ENCODE measurements around the gene STX18.

- no peak for TF ChIP-seq CTCF (IDR thresholded peaks at IDR 0.05)
- TF ChIP-seq POLR2A (IDR thresholded peaks at IDR 0.05): no peak
Observed at GRCh38 chr4:4521136-4521535, 20.7 kb downstream of the STX18 start.

Measured in suprapubic skin (tissue), 3 donors.